ENCODE results near the gene USP37. TPM values are rescaled to one million over a fixed set of nuclear protein-coding genes. Genes with fewer than 3 reads are reported as not detected.

USP37 gene
- polyA plus RNA-seq, 2 of the 4 experiments (the other 2 are of a cell fraction) = 5.1 to 12.8 TPM

GRCh38 chr2:218564056-218564455 lies 4.1 kb downstream of the USP37 start:
- Histone ChIP-seq H3K27ac (no peak overlapping the region), H3K4me3 (no peak overlapping the region), H3K9me3 (no peaks in the 10 kb centered on the region), H3K4me2 (no peak overlapping the region), H3K4me1 (peaks cover 10% of the 10 kb centered on the region)
- TF ChIP-seq ATOH8 (CRISPR knock-in tag; IDR thresholded peaks at IDR 0.05; ENCODE audit: low read depth) = no peak
- TF ChIP-seq CTCF (IDR thresholded peaks at IDR 0.05) = no peak
- TF ChIP-seq CBX2 (IDR thresholded peaks at IDR 0.05; ENCODE audit: borderline replicate concordance, low read depth) = no peak
- TF ChIP-seq HOXB13 (CRISPR knock-in tag; IDR thresholded peaks at IDR 0.05; ENCODE audit: low read depth) = no peak
- TF ChIP-seq SMC3 (IDR thresholded peaks at IDR 0.05) = no peak
- no peak for TF ChIP-seq RCOR1 (IDR thresholded peaks at IDR 0.05; ENCODE audit: low read depth, low read length)
- TF ChIP-seq PBX3 (IDR thresholded peaks at IDR 0.05) = no peak
- no peak for TF ChIP-seq MAFK (IDR thresholded peaks at IDR 0.05; ENCODE audit: partially characterized antibody)
- no peak for TF ChIP-seq TFCP2L1 (CRISPR knock-in tag; IDR thresholded peaks at IDR 0.05)
- TF ChIP-seq PHF8 (IDR thresholded peaks at IDR 0.05; ENCODE audit: borderline replicate concordance, low read depth) = no peak
- TF ChIP-seq HOXB5 (CRISPR knock-in tag; IDR thresholded peaks at IDR 0.05) = no peak
- TF ChIP-seq REST (IDR thresholded peaks at IDR 0.05) = no peak
- no peak for TF ChIP-seq MYC (IDR thresholded peaks at IDR 0.05; ENCODE audit: borderline replicate concordance, low read length)
- no peak for TF ChIP-seq POLR2AphosphoS2 (conservative IDR thresholded peaks at IDR 0.05; ENCODE audit: low read length)
- no peak for TF ChIP-seq CBX8 (IDR thresholded peaks at IDR 0.05)
- TF ChIP-seq HEYL (CRISPR knock-in tag; IDR thresholded peaks at IDR 0.05) = no peak
- TF ChIP-seq EHMT2 (IDR thresholded peaks at IDR 0.05; ENCODE audit: low read depth) = no peak
- TF ChIP-seq HDAC2 (IDR thresholded peaks at IDR 0.05) = no peak
- no peak for TF ChIP-seq MAZ (IDR thresholded peaks at IDR 0.05; ENCODE audit: borderline replicate concordance, low read depth, low read length)
- WGBS (ENCODE audit: missing lambda C conversion rate) = 92% methylated on average over 1 of the region's 1 CpG
- ATAC-seq (no peak), FAIRE-seq (no peak), DNase-seq (ENCODE audit: low read depth in 1 of 2, low spot score in 1 of 2) (no peak)
- POLR2A ChIA-PET = no interaction called here
- CTCF ChIA-PET = interaction anchor here (0.8 to 1.2 kb wide), 4 partner anchors 14 to 85 kb away, joined by 3 to 6 read pairs (median 4); no protein-coding TSS in a partner anchor

- FAIRE-seq (no peak), DNase-seq (ENCODE audit: low read depth in 1 of 2, low spot score in 1 of 2) (no peak), ATAC-seq (no peak)
- H3K4me2 ChIP-seq = no peak overlapping the region
- 94% methylated on average over 3 of the region's 3 CpGs for WGBS (ENCODE audit: missing lambda C conversion rate)
- no peak overlapping the region for H3K27ac ChIP-seq
- no peaks in the 10 kb centered on the region for H3K9me3 ChIP-seq
- CTCF ChIA-PET = no interaction called here
- H3K4me3 ChIP-seq = no peak overlapping the region
- no peaks in the 10 kb centered on the region for H3K4me1 ChIP-seq
- POLR2A ChIA-PET = interaction anchor here (0.6 kb wide), 1 partner anchor 14 kb away, joined by 4 read pairs; no protein-coding TSS in a partner anchor
- no peak for TF ChIP-seq HOXA7 (CRISPR knock-in tag; IDR thresholded peaks at IDR 0.05)
- no peak for TF ChIP-seq RCOR1 (IDR thresholded peaks at IDR 0.05; ENCODE audit: low read depth, low read length)
- no peak for TF ChIP-seq HEYL (CRISPR knock-in tag; IDR thresholded peaks at IDR 0.05)
- TF ChIP-seq PBX3 (IDR thresholded peaks at IDR 0.05) = no peak
- TF ChIP-seq HMGXB4 (CRISPR knock-in tag; IDR thresholded peaks at IDR 0.05; ENCODE audit: borderline replicate concordance) = no peak
- no peak for TF ChIP-seq RAD21 (conservative IDR thresholded peaks at IDR 0.05 in 1 of 2, IDR thresholded peaks at IDR 0.05 in 1 of 2)
- no peak for TF ChIP-seq BCL3 (IDR thresholded peaks at IDR 0.05)
- no peak for TF ChIP-seq ZSCAN20 (CRISPR knock-in tag; IDR thresholded peaks at IDR 0.05)
- no peak for TF ChIP-seq MAX (IDR thresholded peaks at IDR 0.05)
- TF ChIP-seq HOXB13 (CRISPR knock-in tag; IDR thresholded peaks at IDR 0.05; ENCODE audit: low read depth) = no peak
Observed at GRCh38 chr2:218558986-218559385, 9.2 kb downstream of the USP37 start.
